GM18519 (cell line): Measurements from ENCODE around the gene STT3B.
"Not testable (repeated sequence)": the region's sequence is repeated elsewhere in the genome, so short reads cannot be mapped to it uniquely, and the experiment has no call there.

Experiments
- ATAC-seq: cut with Tn5 transposase; IDR thresholded peaks from one replicate; pipeline ENCODE4 v1.9.1; 2021; ENCODE audit warnings: mild to moderate bottlenecking, moderate library complexity; ENCODE audit not compliant: unreplicated experiment, low FRiP score

The STT3B gene

DNA sequence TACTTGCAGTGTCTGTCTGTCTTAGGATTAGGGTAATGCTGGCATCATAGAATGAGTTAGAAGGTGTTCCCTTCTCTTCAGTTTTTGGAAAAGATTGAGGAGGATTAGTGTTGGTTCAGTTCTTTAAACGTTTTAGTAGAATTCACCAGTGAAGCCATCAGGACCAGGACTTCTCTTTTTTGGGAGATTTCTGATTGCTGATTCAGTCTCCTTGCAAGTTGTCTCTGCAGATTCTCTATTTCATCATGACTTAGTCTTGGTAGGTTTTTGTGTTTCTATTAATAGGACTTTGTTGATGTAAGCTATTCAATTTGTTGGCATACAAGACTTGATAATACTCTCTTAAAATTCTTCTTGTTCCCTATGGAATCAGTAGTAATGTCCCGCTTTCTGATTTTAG is 48.9 kb downstream of the STT3B start:
- ATAC-seq: no peak

DNA sequence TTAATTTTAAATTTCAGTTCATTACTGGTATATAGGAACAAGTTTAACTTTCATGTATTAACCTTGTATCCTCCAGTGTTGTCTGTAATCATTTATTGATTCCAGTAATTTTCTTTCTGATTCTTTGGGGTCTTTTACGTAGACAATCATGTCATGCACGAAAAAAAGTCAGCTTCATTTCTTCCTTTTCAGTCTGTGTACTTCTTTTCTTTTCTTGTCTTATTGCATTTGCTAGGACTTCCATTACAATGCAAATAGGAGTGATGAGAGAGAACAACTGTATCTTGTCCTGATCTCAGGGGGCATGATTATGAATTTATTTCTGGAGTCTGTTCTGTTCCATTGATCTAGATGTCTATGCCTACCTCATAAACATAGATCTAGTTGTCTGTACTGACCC is 56.5 kb downstream of the STT3B start:
- no peak for ATAC-seq

- no peak for ATAC-seq
Measured at GRCh38 chr3:31590650-31591049, 57.9 kb downstream of the STT3B start.

- ATAC-seq: no peak
Measured at GRCh38 chr3:31592764-31593163, 60.0 kb downstream of the STT3B start.

- no peak for ATAC-seq
Measured at GRCh38 chr3:31596176-31596575, 63.5 kb downstream of the STT3B start.

GRCh38 chr3:31600431-31600830 is 67.7 kb downstream of the STT3B start:
- no peak for ATAC-seq

- not testable (repeated sequence) for ATAC-seq
Measured at GRCh38 chr3:31605333-31605732, 72.6 kb downstream of the STT3B start.

- ATAC-seq: no peak
Measured at GRCh38 chr3:31606453-31606852, 73.7 kb downstream of the STT3B start.

DNA sequence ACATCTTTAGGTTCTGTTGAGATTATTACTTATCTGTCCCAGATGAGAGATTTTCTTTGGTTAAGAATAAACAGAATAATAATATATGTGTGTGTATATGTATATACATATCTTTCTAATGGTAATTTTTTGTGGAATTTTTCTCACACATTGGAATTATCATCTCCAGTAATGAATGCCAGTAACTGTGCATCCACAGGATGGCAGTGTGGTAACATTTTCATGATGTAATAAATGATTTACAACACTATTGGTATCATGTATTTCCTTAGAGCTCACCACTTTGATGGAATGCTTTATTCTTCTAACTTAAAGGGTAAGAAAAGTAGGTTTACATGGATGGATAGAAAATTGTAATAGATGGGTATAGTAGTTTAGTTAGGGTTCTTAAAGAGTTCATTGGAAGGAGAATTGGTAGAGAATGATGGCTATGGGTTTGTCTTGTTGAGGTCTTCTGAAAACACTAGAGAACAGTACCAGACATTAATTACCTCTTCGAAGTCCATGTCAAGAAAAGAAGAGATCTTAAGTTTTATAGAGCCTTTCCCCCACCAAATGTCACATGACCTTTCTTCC is 78.1 kb downstream of the STT3B start:
- ATAC-seq: no peak

DNA sequence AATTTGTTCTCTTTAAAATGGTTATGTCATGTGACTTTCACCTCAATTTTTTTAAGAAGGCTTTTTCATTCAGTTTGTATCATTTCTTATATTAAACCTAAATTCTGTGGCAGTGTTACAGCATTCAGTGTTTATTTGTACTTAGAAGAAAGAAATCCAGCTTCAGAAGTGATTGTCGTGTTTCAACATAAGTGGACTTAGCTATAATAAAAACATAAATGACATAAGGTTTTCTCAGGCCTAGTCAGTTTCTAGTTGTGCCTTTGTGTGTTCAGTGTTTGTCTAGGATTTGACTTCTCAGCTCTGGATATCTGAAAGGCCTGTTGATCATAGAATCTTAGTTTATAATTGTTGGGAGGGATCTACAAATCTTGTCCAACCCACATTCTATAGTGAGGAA is 80.5 kb downstream of the STT3B start:
- ATAC-seq: no peak

DNA sequence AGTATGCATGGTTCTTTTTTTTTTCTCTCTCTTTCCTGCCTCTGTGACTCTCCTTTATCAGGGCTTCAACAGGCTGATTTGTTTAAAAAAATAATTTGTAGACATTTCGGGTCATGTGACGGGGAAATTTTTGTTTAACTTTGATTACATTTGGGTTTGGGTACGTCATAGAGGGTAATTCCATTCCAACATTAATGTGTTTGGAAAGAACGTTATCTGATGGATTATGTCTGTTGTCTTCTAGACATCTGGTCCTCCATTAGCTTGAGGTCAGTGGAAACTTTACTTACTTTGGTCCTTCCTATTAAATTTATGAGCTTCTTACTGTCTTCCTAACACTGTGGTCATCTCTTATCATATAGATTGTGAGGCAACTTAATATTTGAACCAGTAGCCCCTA is 80.9 kb downstream of the STT3B start:
- no peak for ATAC-seq

DNA sequence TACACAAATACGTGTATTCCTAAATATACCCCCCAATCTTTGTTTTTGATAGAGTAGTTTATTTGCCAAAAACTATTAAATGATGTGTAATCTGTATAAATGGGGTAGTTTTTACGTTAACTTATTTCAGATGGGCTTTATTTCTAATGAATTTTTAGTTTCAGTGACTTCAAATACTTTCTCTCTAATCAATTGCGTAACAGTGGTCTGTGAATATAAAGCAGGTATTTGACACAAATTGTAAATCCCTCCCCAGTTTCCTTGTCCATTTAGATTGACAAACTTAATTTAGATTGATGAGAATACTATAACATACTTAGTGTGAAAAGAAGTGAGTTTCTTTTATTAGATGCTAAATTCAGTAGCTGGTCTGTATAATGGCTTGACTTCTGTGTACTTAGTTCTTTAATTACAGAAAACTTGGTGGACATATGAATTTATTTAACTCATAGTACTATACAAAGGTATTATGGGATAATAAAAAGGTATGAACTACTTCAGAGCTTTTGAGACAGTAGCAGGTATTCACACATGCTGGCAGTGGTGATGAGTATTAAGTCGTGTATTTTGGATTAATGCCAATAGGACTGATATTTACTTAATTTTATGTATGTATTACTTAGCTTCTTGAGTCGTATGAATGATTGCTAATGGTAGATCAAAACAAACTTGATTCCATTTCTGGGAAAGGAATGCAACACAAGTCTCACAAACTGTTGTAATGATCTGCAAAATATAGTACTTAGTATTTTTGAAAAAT is 81.6 kb downstream of the STT3B start:
- no peak for ATAC-seq

DNA sequence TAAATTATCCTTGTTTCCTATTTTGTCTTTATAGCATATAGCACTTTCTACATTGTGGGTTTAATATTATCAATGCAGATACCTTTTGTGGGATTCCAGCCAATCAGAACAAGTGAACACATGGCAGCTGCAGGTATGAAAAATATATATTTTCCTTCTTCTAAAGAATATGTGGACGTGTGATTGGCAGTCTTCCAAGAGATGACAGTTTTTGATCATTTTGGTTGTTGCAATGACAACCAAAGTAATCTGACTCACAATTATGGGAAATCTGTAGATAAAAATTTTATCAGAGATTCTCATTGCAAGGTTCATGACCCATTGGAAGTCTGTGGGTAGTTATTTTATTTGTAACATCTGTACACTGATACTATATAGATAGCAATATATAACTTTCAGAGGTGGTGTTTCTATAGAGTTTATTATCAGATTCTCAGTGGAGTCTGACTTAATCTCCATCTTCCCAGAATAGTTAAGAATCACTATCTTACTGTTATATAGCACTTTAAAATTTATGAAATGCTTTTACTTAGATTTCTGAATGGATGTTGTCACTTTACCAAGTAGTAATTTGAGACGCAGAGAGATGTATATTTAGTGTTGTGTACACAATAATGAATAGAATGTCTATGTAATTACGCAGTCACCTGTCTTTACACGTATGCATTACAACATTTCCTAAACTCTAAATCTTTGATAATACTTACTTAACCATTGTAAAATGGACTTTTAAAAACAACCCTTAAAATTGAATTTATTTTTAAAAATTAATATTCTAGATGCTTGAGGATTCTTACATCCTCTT is 82.5 kb downstream of the STT3B start:
- no peak for ATAC-seq

- no peak for ATAC-seq
Measured at GRCh38 chr3:31616711-31617110, 84.0 kb downstream of the STT3B start.

GRCh38 chr3:31620656-31621055 is 87.9 kb downstream of the STT3B start:
- ATAC-seq: no peak

GRCh38 chr3:31621314-31621713 is 88.6 kb downstream of the STT3B start:
- ATAC-seq: no peak

GRCh38 chr3:31622636-31623288 is 90.0 kb downstream of the STT3B start:
- ATAC-seq: peak; percentile 51

GRCh38 chr3:31624083-31624709 is 91.5 kb downstream of the STT3B start:
- ATAC-seq: no peak

- no peak for ATAC-seq
Measured at GRCh38 chr3:31625358-31625757, 92.6 kb downstream of the STT3B start.

DNA sequence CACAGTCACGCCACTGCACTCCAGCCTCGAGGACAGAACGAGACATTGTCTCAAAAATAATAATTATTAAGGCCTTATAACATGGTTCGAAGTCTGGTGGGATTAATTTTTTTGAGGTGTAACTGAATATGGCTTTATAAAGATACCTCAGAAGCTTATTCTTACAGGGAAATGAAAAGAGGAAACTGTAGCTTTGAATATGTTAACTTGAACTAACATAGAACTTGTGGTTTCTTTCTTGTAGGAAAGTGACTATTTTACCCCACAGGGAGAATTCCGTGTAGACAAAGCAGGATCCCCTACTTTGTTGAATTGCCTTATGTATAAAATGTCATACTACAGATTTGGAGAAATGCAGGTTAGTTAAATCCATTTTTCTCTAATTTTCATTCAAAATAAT is 96.3 kb downstream of the STT3B start:
- ATAC-seq: no peak

- ATAC-seq: no peak
Measured at GRCh38 chr3:31634476-31634875, 101.8 kb downstream of the STT3B start.
